Measurements from ENCODE around the gene HOXB9. TPM values are rescaled to one million over a fixed set of nuclear protein-coding genes. Genes with fewer than 3 reads are reported as not detected.

Gene HOXB9
- total RNA-seq, 2 donors from 2014 or later = 0.09 to 0.68 TPM

DNA sequence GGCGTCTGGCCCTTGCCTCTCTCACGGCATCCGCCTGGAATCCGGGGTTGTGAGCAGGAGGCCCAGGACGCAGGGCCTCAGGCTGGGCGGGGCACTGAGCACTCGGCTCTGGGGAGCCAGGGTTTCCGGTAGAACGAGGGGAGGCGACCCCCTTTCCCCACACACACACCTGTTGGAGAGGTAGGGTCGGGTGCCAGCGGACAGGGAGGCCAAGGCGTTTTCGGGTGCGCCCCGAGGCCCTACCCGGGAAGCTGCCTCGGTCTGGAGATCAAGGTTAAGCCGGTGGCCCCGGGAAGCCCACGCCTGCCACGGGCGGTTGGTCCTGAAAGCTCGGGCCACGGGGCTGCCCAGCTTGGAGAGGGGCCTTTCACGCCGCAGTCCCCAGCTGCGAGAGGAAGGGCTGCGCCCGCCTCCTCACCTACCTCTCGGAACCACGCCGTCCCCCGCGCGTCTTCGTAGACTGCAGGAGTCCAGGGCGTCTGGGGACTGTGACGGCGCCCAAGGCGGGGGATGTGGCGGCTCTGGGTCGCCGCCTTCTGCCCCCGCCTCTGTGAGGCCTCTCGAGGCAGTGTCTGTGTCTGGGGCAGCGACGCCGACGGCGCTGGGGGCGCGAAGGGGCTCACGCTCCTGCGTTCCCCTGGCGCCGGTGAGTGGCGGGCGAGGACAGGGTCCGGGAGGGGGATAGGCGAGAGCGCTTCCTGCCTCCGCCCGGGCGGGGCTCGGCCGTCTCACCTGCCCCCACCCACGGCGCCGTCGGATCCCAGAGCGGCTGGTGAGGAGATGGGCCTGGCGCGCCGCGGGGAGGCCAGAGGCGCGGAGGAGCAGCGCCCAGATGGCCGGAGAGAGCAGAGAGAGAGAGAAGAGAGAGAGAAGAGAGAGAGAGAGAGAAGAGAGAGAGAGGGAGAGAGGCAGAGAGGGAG is 20.3 kb upstream of the HOXB9 start:
- Histone ChIP-seq H3K27ac (no peak overlapping the region), H3K4me1 (replicated peaks) (no peaks in the 10 kb centered on the region), H3K27me3 (replicated peaks; ENCODE audit: insufficient read depth) (peaks cover 15% of the 10 kb centered on the region), H3K4me3 (peak overlapping the region in 1 of 2 donors; percentile 3), H3K9me3 (no peaks in the 10 kb centered on the region), H3K36me3 (no peaks in the 10 kb centered on the region)
- 7% methylated on average over 69 of the region's 80 CpGs for WGBS
- TF ChIP-seq POLR2A (IDR thresholded peaks at IDR 0.05) (no peak), POLR2AphosphoS5 (IDR thresholded peaks at IDR 0.05) (no peak)
- TF ChIP-seq, protein P1, sequence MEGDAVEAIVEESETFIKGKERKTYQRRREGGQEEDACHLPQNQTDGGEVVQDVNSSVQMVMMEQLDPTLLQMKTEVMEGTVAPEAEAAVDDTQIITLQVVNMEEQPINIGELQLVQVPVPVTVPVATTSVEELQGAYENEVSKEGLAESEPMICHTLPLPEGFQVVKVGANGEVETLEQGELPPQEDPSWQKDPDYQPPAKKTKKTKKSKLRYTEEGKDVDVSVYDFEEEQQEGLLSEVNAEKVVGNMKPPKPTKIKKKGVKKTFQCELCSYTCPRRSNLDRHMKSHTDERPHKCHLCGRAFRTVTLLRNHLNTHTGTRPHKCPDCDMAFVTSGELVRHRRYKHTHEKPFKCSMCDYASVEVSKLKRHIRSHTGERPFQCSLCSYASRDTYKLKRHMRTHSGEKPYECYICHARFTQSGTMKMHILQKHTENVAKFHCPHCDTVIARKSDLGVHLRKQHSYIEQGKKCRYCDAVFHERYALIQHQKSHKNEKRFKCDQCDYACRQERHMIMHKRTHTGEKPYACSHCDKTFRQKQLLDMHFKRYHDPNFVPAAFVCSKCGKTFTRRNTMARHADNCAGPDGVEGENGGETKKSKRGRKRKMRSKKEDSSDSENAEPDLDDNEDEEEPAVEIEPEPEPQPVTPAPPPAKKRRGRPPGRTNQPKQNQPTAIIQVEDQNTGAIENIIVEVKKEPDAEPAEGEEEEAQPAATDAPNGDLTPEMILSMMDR (IDR thresholded peaks at IDR 0.05) = no peak
- no peak for DNase-seq (ENCODE audit: low spot score)
- intact Hi-C loops (cut with DNase I) = no loop called here

DNA sequence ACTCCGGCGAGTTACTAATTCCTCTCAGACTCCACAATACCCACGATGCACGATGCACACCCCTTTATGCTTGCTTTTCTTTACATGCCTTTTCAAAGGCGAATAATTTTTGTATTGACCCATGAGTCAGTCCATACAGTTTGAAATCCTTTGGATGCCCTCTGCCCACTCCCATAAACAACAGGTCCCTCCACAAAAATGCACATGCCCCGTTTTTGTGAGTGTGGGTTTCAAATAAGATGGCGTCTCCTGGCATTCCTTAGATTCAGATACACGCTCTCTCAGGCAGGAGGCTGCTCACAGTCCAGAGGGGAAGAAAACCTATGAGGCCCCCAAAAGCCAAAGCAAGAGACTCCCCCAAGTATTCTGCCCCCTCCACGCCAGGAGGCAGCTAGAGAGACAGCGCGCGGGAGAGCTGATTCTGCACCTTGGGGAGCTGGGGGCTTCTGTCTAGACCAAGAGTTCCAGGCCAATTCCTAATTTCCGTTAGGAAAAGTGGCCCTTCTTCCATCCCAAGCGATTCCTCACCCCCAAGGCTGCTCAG is 19.6 kb upstream of the HOXB9 start:
- 62% methylated on average over 14 of the region's 14 CpGs for WGBS
- intact Hi-C loops (cut with DNase I) = no loop called here
- no peaks in the 10 kb centered on the region for H3K9me3 ChIP-seq
- TF ChIP-seq POLR2AphosphoS5 (IDR thresholded peaks at IDR 0.05) = no peak
- no peak for TF ChIP-seq POLR2A (IDR thresholded peaks at IDR 0.05)
- TF ChIP-seq, protein P1 (IDR thresholded peaks at IDR 0.05) = no peak
- H3K27me3 ChIP-seq (replicated peaks; ENCODE audit: insufficient read depth) = peaks cover 15% of the 10 kb centered on the region
- no peaks in the 10 kb centered on the region for H3K4me1 ChIP-seq (replicated peaks)
- no peaks in the 10 kb centered on the region for H3K36me3 ChIP-seq
- H3K27ac ChIP-seq = no peak overlapping the region
- H3K4me3 ChIP-seq = no peak overlapping the region
- no peak for DNase-seq (ENCODE audit: low spot score)

DNA sequence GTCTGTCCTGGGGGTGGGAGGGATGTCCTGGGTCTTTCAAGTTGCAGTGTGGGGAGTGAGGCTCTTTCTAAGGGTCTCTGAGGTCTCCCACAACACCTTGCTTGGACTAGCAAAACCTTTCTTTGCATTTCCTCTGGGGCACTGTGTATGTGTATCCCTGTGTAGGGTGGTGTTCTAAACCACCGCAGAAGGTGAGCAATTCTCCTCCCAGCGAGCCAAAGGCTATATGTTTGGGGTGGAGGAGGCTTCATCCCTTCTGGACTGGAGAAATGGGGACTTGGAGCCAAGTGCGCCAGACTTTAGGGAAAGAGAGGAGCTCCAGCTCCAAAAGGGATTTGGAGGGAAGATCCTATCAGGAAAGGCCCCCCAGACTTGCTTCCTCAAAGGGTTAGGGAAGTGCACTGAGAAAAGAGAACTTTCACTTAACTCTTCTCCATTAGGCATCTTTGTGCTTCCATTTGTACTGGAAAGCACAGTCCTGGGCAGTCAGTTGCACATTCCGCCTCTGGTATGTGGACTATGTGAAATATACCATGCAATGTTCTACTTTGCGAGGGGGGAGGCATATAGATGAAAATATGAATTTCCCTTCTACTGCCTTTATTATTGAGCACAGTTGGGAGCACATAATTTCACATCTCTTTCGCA is 18.9 kb upstream of the HOXB9 start:
- Histone ChIP-seq H3K27me3 (replicated peaks; ENCODE audit: insufficient read depth) (peaks cover 15% of the 10 kb centered on the region), H3K9me3 (no peaks in the 10 kb centered on the region), H3K4me1 (replicated peaks) (no peaks in the 10 kb centered on the region), H3K27ac (no peak overlapping the region), H3K4me3 (no peak overlapping the region), H3K36me3 (no peaks in the 10 kb centered on the region)
- no peak for DNase-seq (ENCODE audit: low spot score)
- WGBS = 76% methylated on average over 6 of the region's 6 CpGs
- intact Hi-C loops (cut with DNase I) = no loop called here
- TF ChIP-seq POLR2A (IDR thresholded peaks at IDR 0.05) (no peak), POLR2AphosphoS5 (IDR thresholded peaks at IDR 0.05) (no peak)
- TF ChIP-seq, protein P1 (IDR thresholded peaks at IDR 0.05) = no peak

DNA sequence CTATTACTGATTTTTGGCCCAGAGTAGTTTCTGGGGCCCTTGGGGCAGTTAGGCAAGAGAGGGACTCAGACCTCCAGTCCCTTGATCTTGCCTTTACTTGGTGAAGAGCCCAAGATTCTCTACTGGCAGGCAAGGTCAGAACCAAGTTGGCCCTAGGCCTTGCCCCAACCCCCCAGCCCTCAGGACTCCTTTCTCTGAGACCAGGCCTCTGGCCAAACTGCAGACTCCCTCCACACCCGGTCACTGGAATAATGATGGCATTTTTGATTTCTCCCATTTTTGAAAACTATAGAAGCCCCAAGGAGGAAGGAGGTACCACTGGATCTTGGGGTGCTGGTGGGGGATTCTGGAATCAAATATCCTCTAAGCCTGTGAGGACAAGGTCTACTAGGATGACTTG is 18.0 kb upstream of the HOXB9 start:
- intact Hi-C loops (cut with DNase I) = no loop called here
- TF ChIP-seq, protein P1 (IDR thresholded peaks at IDR 0.05) = no peak
- TF ChIP-seq POLR2A (IDR thresholded peaks at IDR 0.05) = no peak
- no peak for TF ChIP-seq POLR2AphosphoS5 (IDR thresholded peaks at IDR 0.05)
- H3K4me1 ChIP-seq (replicated peaks) = no peaks in the 10 kb centered on the region
- WGBS = 92% methylated on average over 1 of the region's 1 CpG
- no peaks in the 10 kb centered on the region for H3K36me3 ChIP-seq
- no peak for DNase-seq (ENCODE audit: low spot score)
- H3K27ac ChIP-seq = no peak overlapping the region
- no peaks in the 10 kb centered on the region for H3K9me3 ChIP-seq
- no peak overlapping the region for H3K4me3 ChIP-seq
- H3K27me3 ChIP-seq (replicated peaks; ENCODE audit: insufficient read depth) = peaks cover 15% of the 10 kb centered on the region
